ENCODE measurements around the gene GLRA2.

GLRA2 gene

GRCh38 chrX:14729058-14729457 is 199.7 kb downstream of the GLRA2 start:
- DNase-seq (ENCODE audit: insufficient read length, low spot score) (no peak), FAIRE-seq (no peak)
- TF ChIP-seq POU2F2 (IDR thresholded peaks at IDR 0.05; ENCODE audit: low read depth, low read length), result no peak
- TF ChIP-seq PAX5 (IDR thresholded peaks at IDR 0.05; ENCODE audit: insufficient read depth, low read length, severe bottlenecking), result no peak

DNA sequence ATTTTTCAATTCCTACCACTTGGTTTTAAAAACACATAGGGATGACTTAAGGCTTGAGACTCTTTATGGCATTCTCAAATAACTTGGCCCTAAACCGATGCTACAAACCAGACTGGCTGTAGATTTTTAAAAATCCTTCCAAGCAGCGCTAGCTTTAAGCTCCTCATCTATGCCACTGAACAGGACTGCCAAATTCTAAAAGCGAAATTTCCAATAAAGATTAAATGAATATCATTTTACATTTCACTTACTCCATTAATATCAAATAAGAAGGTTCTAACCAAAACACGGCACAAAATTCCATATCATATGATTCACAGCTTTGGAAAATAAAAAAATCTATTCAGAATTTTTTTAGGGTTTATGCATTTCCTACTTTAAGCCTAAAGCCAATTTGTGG is 209.3 kb downstream of the GLRA2 start:
- DNase-seq (ENCODE audit: insufficient read length, low spot score) (no peak), FAIRE-seq (no peak)
- TF ChIP-seq POU2F2 (IDR thresholded peaks at IDR 0.05; ENCODE audit: low read depth, low read length) (no peak), SPI1 (IDR thresholded peaks at IDR 0.05; ENCODE audit: low read depth, low read length) (no peak), POLR2A (IDR thresholded peaks at IDR 0.05; ENCODE audit: low read depth, low read length) (no peak), TAF1 (IDR thresholded peaks at IDR 0.05; ENCODE audit: low read depth, low read length) (no peak), POLR2AphosphoS5 (IDR thresholded peaks at IDR 0.05; ENCODE audit: low read depth, low read length) (no peak), PAX5 (IDR thresholded peaks at IDR 0.05; ENCODE audit: insufficient read depth, low read length, severe bottlenecking) (no peak)

DNA sequence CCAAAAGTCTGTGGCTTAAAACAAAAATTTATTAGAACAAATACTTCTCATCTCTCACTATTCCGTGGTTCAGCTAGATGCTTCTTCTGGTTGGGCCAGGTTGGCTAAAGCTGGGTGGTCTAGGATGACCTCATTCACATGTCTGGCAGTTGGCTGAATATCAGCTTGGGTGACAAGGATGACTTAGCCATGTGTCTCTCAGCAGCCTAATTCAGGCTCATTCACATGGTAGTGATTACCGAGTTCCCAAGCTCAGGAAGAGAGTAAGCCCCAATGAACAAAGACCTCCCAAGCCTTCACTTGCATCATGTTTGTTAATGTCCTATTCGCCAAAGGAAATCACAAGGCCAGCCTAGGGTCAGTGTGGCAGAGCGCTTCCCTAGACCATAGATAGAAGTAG is 224.1 kb downstream of the GLRA2 start:
- FAIRE-seq, result no peak
- TF ChIP-seq PAX5 (IDR thresholded peaks at IDR 0.05; ENCODE audit: insufficient read depth, low read length, severe bottlenecking) (no peak), TAF1 (IDR thresholded peaks at IDR 0.05; ENCODE audit: low read depth, low read length) (no peak), POLR2AphosphoS5 (IDR thresholded peaks at IDR 0.05; ENCODE audit: low read depth, low read length) (no peak), SPI1 (IDR thresholded peaks at IDR 0.05; ENCODE audit: low read depth, low read length) (no peak)
- DNase-seq (ENCODE audit: insufficient read length, low spot score), result no peak

DNA sequence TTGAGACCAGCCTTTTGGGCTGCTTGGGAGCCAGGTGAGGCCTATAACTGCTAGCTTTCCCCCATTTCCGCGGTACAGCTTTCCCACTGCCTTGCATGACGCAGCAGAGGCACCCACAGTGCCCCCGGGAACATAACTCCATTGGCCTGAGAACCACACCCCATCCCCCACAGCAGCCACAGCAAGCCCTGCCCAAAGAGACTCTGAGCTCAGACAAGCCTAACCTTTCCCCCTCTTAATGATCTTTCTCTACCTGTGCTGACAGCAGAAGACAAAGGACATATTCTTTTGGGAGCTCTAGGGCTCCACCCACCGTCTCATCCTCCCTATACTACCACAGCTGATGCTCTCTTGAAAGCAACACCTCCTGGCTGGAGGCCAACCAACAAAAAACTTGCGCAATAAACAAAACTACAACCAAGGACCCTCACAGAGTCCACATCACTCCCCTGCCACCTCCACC is 228.7 kb downstream of the GLRA2 start:
- no peak for FAIRE-seq
- TF ChIP-seq POU2F2 (IDR thresholded peaks at IDR 0.05; ENCODE audit: low read depth, low read length) (no peak), SPI1 (IDR thresholded peaks at IDR 0.05; ENCODE audit: low read depth, low read length) (no peak), POLR2A (IDR thresholded peaks at IDR 0.05; ENCODE audit: low read depth, low read length) (no peak), TAF1 (IDR thresholded peaks at IDR 0.05; ENCODE audit: low read depth, low read length) (no peak), POLR2AphosphoS5 (IDR thresholded peaks at IDR 0.05; ENCODE audit: low read depth, low read length) (no peak), PAX5 (IDR thresholded peaks at IDR 0.05; ENCODE audit: insufficient read depth, low read length, severe bottlenecking) (no peak)
- no peak for DNase-seq (ENCODE audit: insufficient read length, low spot score)

GRCh38 chrX:14775416-14775815 is 246.1 kb downstream of the GLRA2 start:
- FAIRE-seq, result no peak
- no peak for TF ChIP-seq PAX5 (IDR thresholded peaks at IDR 0.05; ENCODE audit: insufficient read depth, low read length, severe bottlenecking)
- TF ChIP-seq POLR2A (IDR thresholded peaks at IDR 0.05; ENCODE audit: low read depth, low read length), result no peak
- no peak for TF ChIP-seq SPI1 (IDR thresholded peaks at IDR 0.05; ENCODE audit: low read depth, low read length)
- TF ChIP-seq TAF1 (IDR thresholded peaks at IDR 0.05; ENCODE audit: low read depth, low read length), result no peak
- no peak for TF ChIP-seq POLR2AphosphoS5 (IDR thresholded peaks at IDR 0.05; ENCODE audit: low read depth, low read length)
- no peak for TF ChIP-seq POU2F2 (IDR thresholded peaks at IDR 0.05; ENCODE audit: low read depth, low read length)
- no peak for DNase-seq (ENCODE audit: insufficient read length, low spot score)

- FAIRE-seq, result no peak
- TF ChIP-seq POU2F2 (IDR thresholded peaks at IDR 0.05; ENCODE audit: low read depth, low read length) (no peak), POLR2A (IDR thresholded peaks at IDR 0.05; ENCODE audit: low read depth, low read length) (no peak)
- no peak for DNase-seq (ENCODE audit: insufficient read length, low spot score)
These were observed 247.6 kb downstream of the GLRA2 start for GRCh38 chrX:14776901-14777300.

GRCh38 chrX:14777525-14777924 is 248.2 kb downstream of the GLRA2 start:
- no peak for FAIRE-seq
- DNase-seq (ENCODE audit: insufficient read length, low spot score), result no peak
- TF ChIP-seq TAF1 (IDR thresholded peaks at IDR 0.05; ENCODE audit: low read depth, low read length) (no peak), POU2F2 (IDR thresholded peaks at IDR 0.05; ENCODE audit: low read depth, low read length) (no peak), SPI1 (IDR thresholded peaks at IDR 0.05; ENCODE audit: low read depth, low read length) (no peak), POLR2AphosphoS5 (IDR thresholded peaks at IDR 0.05; ENCODE audit: low read depth, low read length) (no peak), POLR2A (IDR thresholded peaks at IDR 0.05; ENCODE audit: low read depth, low read length) (no peak), PAX5 (IDR thresholded peaks at IDR 0.05; ENCODE audit: insufficient read depth, low read length, severe bottlenecking) (no peak)

- FAIRE-seq (no peak), DNase-seq (ENCODE audit: insufficient read length, low spot score) (no peak)
- no peak for TF ChIP-seq PAX5 (IDR thresholded peaks at IDR 0.05; ENCODE audit: insufficient read depth, low read length, severe bottlenecking)
- TF ChIP-seq POLR2A (IDR thresholded peaks at IDR 0.05; ENCODE audit: low read depth, low read length), result no peak
- no peak for TF ChIP-seq TAF1 (IDR thresholded peaks at IDR 0.05; ENCODE audit: low read depth, low read length)
- no peak for TF ChIP-seq POU2F2 (IDR thresholded peaks at IDR 0.05; ENCODE audit: low read depth, low read length)
These were observed 250.2 kb downstream of the GLRA2 start for GRCh38 chrX:14779580-14779979.

All from GM12891 (cell line).